HEK293 (cell line): ENCODE results near the gene C4orf54.

Experiments used
- CTCF ChIP-seq: fragments of 450-650 bp; formaldehyde crosslinking; IDR thresholded peaks from 2 replicates; pipeline ENCODE4 v1.5.1; 2016; ENCODE audit warnings: missing biosample characterization, missing genetic modification characterization
- YY1 ChIP-seq: fragments of 450-650 bp; formaldehyde crosslinking; IDR thresholded peaks from 2 replicates; pipeline ENCODE4 v1.5.1; 2018; ENCODE audit warnings: missing biosample characterization, missing genetic modification characterization
- ZFP3 ChIP-seq: fragments of 450-650 bp; formaldehyde crosslinking; IDR thresholded peaks from 2 replicates; pipeline ENCODE4 v1.5.1; 2016; ENCODE audit warnings: low read depth, missing biosample characterization, missing genetic modification characterization
- ZNF132 ChIP-seq: fragments of 450-650 bp; formaldehyde crosslinking; IDR thresholded peaks from 2 replicates; pipeline ENCODE4 v1.5.1; 2017; ENCODE audit warnings: missing biosample characterization, missing genetic modification characterization, borderline replicate concordance
- ZNF18 ChIP-seq: fragments of 450-650 bp; formaldehyde crosslinking; IDR thresholded peaks from 2 replicates; pipeline ENCODE4 v1.5.1; 2016; ENCODE audit warnings: missing biosample characterization, missing genetic modification characterization
- ZNF302 ChIP-seq: fragments of 450-650 bp; formaldehyde crosslinking; IDR thresholded peaks from 2 replicates; pipeline ENCODE4 v1.5.1; 2016; ENCODE audit warnings: missing biosample characterization, missing genetic modification characterization, low read depth
- ZNF416 ChIP-seq: fragments of 450-650 bp; formaldehyde crosslinking; IDR thresholded peaks from 2 replicates; pipeline ENCODE4 v1.5.1; 2016; ENCODE audit warnings: missing biosample characterization, missing genetic modification characterization
- ZNF580 ChIP-seq: fragments of 450-650 bp; formaldehyde crosslinking; IDR thresholded peaks from 2 replicates; pipeline ENCODE4 v1.5.1; 2016; ENCODE audit warnings: missing biosample characterization, missing genetic modification characterization
- ZNF600 ChIP-seq: fragments of 450-650 bp; formaldehyde crosslinking; IDR thresholded peaks from 2 replicates; pipeline ENCODE4 v1.5.1; 2016; ENCODE audit warnings: missing biosample characterization, missing genetic modification characterization
- ZNF677 ChIP-seq: fragments of 450-650 bp; IDR thresholded peaks from 2 replicates; pipeline ENCODE4 v1.5.0; 2018; ENCODE audit warnings: missing biosample characterization, mild to moderate bottlenecking, missing genetic modification characterization, moderate library complexity

GRCh38 chr4:99645036-99645435 is 12.6 kb downstream of the C4orf54 start:
- TF ChIP-seq ZNF416 (tag by site-specific recombination) (no peak), ZNF302 (tag by site-specific recombination) (no peak), ZNF677 (no peak), CTCF (tag by site-specific recombination) (no peak), ZNF580 (tag by site-specific recombination) (no peak), YY1 (tag by site-specific recombination) (no peak), ZNF18 (tag by site-specific recombination) (no peak), ZFP3 (tag by site-specific recombination) (no peak), ZNF600 (no peak), ZNF132 (tag by site-specific recombination) (no peak)
